Measurements from ENCODE around the gene NIPSNAP2.
A peak's percentile ranks its signal among the peaks of the same experiment; 100 is the strongest.
"Not testable (repeated sequence)": the region's sequence is repeated elsewhere in the genome, so short reads cannot be mapped to it uniquely, and the experiment has no call there.

Gene NIPSNAP2

GRCh38 chr7:55977831-55978230, 13.4 kb downstream of the NIPSNAP2 start:
- no peak for DNase-seq

DNA sequence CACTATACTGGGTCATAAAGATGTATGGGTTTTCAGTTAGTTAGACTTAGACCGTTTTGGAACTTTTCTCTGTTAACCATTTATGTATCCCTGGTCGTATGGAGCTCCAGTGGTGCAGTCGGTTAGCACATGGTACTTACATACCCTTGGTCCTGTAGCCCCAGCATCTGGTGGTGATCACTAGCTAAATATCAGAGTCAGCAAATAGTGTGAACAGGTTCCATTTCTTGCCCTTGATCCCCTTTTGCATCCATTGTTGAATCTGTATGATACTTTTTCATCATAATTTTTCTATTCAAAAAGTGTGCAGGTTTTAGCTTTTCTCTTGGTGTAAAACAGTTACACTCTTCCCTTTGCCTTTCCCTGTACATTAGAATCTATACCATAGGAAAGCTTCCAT, 15.9 kb downstream of the NIPSNAP2 start:
- DNase-seq: no peak

- DNase-seq: no peak
Observed at GRCh38 chr7:55983537-55983936, 19.2 kb downstream of the NIPSNAP2 start.

DNA sequence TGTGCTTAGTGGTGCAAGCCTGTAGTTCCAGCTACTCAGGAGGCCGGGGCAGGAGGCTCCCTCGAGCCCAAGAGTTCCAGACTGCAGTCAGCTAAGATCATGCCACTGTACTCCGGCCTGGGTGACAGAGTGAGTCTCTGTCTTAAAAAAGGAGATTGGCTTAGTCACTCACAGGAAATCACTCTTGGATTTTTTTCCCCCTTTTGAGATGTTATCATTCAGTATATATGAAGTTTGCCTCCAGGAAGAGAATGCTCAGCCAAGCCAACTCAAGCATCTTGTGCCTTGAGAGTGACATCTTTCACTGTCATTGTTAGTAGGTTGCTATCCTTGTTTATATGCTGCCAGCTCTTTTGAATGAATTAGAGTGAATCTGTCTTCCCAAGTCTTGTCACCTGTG, 28.0 kb downstream of the NIPSNAP2 start:
- DNase-seq: no peak

GRCh38 chr7:55996856-55997500, 32.6 kb downstream of the NIPSNAP2 start:
- no peak for DNase-seq

GRCh38 chr7:56003749-56004148, 39.4 kb downstream of the NIPSNAP2 start:
- DNase-seq: no peak

GRCh38 chr7:56007167-56007652, 42.8 kb downstream of the NIPSNAP2 start:
- DNase-seq: no peak

GRCh38 chr7:56007891-56008290, 43.5 kb downstream of the NIPSNAP2 start:
- no peak for DNase-seq

DNA sequence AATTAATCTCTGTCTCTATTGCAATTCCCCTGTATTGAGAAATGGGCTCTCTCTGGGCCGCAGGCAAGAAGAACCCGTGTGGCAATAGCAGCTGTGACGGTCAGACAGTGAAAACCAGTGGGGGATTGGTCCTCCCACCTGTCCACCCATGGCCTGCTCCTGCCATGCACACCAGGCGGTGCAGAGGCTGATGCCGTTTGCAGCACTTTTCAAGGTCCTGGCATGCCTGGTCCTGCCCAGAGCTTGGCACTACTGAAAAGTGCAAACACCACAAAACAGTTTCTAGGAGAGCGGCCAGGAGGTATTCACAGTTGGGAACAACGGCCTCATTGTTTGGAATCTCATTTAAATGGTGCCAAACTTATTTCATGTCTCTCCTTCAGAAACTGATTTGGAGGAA, 45.3 kb downstream of the NIPSNAP2 start:
- DNase-seq: no peak

DNA sequence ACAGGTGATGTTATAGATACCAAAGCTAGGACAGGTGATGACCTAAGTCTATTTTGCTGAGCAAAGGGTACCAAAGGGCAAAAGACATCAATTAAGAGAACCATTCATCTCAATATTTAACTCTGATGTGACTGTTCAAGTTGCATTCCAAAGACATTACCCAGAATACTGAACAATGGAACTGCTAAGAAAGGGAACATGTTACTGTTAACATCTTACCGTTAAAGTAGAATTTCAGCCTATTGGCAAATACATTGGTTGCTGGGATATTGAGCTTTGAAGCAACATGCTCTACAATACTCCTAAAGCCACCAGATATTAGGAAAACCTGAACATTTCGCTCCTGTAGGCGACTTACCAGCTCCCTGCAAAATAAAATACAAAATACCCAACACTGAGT, 52.6 kb downstream of the NIPSNAP2 start:
- not testable (repeated sequence) for DNase-seq

GRCh38 chr7:56019501-56019900, 55.1 kb downstream of the NIPSNAP2 start:
- DNase-seq: no peak

GRCh38 chr7:56023500-56023899, 59.1 kb downstream of the NIPSNAP2 start:
- no peak for DNase-seq

GRCh38 chr7:56026538-56026937, 62.2 kb downstream of the NIPSNAP2 start:
- no peak for DNase-seq

DNA sequence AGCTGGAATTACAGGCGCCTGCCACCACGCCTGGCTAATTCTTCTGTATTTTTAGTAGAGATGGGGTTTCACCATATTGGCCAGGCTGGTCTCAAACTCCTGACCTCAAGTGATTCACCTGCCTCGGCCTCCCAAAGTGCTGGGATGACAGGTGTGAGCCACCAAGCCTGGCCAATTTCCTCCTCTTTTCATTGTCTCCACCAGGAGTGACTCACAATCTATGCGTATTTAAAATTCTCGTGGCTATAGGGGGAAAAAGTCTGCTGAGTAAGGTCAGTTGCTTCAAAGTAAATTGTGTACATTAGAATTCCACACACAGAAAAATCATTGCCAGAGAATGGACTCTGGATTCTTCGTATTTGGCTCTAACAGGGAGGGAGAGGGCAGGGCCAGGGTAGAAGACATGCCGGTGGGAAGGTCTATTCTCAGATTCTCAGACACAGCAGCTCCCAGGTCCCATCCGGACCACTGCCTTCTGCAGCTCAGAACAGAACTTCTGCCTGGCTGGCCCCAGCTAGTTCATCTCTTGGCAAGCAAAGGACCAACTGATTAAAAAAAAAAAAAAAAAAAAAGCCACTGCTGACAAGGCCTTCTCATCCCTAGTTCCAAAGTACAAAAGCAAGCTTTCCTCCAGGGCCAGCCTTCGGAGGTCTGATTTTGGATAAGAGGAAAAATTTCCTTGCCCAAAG, 64.7 kb downstream of the NIPSNAP2 start:
- DNase-seq: no peak

DNA sequence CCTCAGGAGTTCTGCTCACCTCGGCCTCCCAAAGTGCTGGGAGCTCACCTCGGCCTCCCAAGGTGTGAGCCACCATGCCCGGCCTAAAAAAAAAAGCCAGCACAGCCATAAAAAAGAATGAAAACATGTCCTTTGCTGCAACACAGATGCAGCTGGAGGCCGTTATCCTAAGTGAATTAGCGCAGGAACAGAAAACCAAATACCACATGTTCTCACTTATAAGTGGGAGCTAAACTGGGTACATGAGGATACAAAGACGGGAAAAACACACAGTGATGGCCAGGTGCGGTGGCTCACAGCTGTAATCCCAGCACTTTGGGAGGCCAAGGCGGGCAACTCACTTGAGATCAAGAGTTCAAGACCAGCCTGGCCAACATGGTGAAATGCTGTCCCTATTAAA, 66.0 kb downstream of the NIPSNAP2 start:
- no peak for DNase-seq

- DNase-seq: not testable (repeated sequence)
Observed at GRCh38 chr7:56031556-56031955, 67.2 kb downstream of the NIPSNAP2 start.

- DNase-seq: not testable (repeated sequence)
Observed at GRCh38 chr7:56032578-56032977, 68.2 kb downstream of the NIPSNAP2 start.

- DNase-seq: peak; percentile 67
Observed at GRCh38 chr7:56033671-56034432, 69.5 kb downstream of the NIPSNAP2 start.

DNA sequence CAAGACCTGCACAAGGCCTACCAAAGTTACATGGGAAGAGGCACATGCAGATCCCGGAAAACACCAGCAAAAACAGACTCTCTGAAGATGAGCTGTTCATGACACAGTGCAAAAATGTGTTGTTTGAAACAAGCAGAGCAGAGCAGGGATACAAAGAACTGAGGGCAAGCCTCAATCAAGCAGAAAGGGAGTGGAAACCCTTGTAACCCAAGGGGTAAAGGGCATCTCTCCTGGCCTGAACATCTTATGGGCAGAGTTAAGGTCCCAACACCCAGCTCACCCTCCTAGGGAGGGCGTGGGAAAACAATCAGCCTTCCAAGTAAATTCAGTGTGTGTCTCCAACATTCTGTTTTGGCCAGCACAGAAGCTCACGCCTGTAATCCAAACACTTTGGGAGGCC, 76.3 kb downstream of the NIPSNAP2 start:
- DNase-seq: no peak

- peak; percentile 72 for DNase-seq
Observed at GRCh38 chr7:56045758-56046157, 81.4 kb downstream of the NIPSNAP2 start.

DNA sequence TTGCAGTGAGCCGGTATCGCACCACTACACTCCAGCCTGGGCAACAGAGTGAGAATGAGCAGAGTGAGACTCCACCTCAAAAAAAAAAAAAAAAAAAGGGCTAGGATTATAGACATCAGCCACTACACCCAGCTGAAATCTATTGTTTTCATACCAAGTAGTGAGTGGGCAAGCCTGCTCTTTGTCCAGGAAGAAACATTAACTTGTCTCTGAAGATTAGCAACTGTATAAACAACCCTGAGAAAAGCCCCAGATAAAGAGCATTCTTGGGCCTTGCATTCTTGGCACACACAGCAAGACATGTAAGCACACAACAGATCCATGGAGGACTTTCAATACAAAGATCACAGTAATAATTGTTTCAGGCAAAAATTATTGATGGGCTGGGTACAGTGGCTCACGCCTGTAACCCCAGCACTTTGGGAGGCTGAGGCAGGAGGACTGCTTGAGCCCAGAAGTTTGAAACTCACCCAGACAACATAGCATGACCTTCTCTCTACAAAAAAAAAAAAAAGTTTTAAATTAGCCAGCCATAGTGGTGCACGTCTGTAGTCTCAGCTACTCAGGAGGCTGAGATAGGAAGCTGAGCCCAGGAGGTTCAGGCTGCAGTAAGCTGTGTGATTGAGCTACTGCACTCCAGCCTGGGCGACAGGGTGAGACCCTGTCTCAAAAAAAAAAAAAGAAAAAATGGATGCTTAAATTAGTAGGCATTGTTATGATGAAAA, 82.5 kb downstream of the NIPSNAP2 start:
- no peak for DNase-seq

- not testable (repeated sequence) for DNase-seq
Observed at GRCh38 chr7:56047446-56048116, 83.2 kb downstream of the NIPSNAP2 start.

- no peak for DNase-seq
Observed at GRCh38 chr7:56048245-56048644, 83.9 kb downstream of the NIPSNAP2 start.

Data from inflammatory macrophage treated with lipopolysaccharide for 4 hours (primary cell).